SHP77 treated with DMSO at 0.1 percent for 48 hours (cell line): Measurements from ENCODE around the gene SRRT.
"Not testable (repeated sequence)": the region's sequence is repeated elsewhere in the genome, so short reads cannot be mapped to it uniquely, and the experiment has no call there.

ENCODE experiments used
- DNase-seq: peaks from one replicate; lab custom pipeline; 2025; lab: John Stamatoyannopoulos, UW

The SRRT gene

DNA sequence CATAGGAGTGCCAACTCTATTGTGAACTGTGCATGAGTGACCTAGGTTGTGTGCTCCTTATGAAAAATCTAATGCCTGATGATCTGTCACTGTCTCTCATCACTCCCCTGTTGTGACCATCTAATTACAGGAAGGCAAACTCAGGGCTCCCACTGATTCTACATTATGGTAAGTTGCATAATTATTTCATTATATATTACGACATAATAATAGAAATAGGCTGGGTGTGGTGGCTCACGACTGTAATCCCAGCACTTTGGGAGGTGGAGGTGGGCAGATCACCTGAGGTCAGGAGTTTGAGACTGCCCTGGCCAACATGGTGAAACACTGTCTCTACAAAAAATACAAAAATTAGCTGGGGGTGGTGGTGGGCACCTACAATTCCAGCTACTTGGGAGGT lies 60.5 kb downstream of the SRRT start:
- not testable (repeated sequence) for DNase-seq

DNA sequence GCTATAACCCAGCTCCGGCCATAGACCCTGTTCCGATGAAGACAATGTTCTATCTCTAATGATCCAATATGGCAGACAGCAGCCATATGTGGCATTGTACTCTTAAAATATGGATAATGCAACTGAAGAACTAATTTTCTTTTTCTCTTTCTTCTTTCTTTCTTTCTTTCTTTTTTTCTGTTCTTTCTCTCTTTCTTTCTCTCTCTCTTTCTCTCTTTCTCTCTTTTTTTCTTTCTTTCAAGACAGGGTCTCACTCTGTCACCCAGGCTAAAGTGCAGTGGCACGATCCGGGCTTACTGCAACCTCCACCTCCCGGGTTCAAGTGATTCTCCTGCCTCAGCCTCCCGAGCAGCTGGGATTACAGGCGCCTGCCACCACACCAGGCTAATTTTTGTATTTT lies 61.3 kb downstream of the SRRT start:
- not testable (repeated sequence) for DNase-seq
